Stimulated activated naive CD8-positive, alpha-beta T cell treated with anti-CD3 and anti-CD28 coated beads, Interleukin-15, Interleukin-2, amounts not matched to agents 100 ng/mL and 50 ng/mL, for 24 hours (primary cell): ENCODE measurements around the gene UPK2.
A peak's percentile ranks its signal among the peaks of the same experiment; 100 is the strongest.

Experiments used
- H3K27ac Mint-ChIP-seq: one replicate; pipeline ENCODE4 v1.8.0; 2021; ENCODE audit warnings: mild to moderate bottlenecking, mixed read lengths
- H3K27me3 Mint-ChIP-seq: one replicate; pipeline ENCODE4 v1.8.0; 2021; ENCODE audit warnings: mixed read lengths
- H3K36me3 Mint-ChIP-seq: one replicate; pipeline ENCODE4 v1.8.0; 2021; ENCODE audit warnings: low read depth, mixed read lengths
- H3K4me1 Mint-ChIP-seq: one replicate; pipeline ENCODE4 v1.8.0; 2021; ENCODE audit warnings: low read depth, mixed read lengths
- H3K4me3 Mint-ChIP-seq: one replicate; pipeline ENCODE4 v1.8.0; 2021; ENCODE audit warnings: mild to moderate bottlenecking, mixed read lengths
- H3K9me3 Mint-ChIP-seq: one replicate; pipeline ENCODE4 v1.8.0; 2021; ENCODE audit warnings: mixed read lengths

UPK2 gene

DNA sequence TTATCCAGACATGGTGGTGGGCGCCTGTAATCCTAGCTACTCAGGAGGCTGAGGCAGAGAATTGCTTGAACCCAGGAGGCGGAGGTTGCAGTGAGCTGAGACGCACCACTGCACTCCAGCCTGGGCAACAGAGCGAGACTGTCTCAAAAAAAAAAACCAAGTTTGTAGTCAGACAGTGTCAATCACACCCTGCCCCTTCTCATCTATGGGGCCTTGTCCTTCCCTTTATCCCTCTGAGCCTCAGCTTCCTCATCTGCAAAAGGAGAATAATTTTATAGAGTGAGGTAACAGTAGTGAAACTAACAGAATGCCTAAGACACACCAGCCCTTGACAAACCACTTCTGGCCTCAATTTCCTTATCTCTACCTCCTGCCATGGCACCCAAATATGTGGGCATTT is 41.1 kb upstream of the UPK2 start:
- Mint-ChIP-seq H3K4me1 (peaks cover 89% of the 10 kb centered on the region), H3K36me3 (no peaks in the 10 kb centered on the region), H3K27me3 (no peaks in the 10 kb centered on the region), H3K4me3 (peak overlapping the region; percentile 69), H3K27ac (peak overlapping the region; percentile 99), H3K9me3 (no peaks in the 10 kb centered on the region)

GRCh38 chr11:118915396-118915795 is 40.7 kb upstream of the UPK2 start:
- H3K27ac Mint-ChIP-seq = peak overlapping the region; percentile 99
- no peaks in the 10 kb centered on the region for H3K36me3 Mint-ChIP-seq
- no peaks in the 10 kb centered on the region for H3K9me3 Mint-ChIP-seq
- peak overlapping the region; percentile 69 for H3K4me3 Mint-ChIP-seq
- no peaks in the 10 kb centered on the region for H3K27me3 Mint-ChIP-seq
- H3K4me1 Mint-ChIP-seq = peaks cover 94% of the 10 kb centered on the region

DNA sequence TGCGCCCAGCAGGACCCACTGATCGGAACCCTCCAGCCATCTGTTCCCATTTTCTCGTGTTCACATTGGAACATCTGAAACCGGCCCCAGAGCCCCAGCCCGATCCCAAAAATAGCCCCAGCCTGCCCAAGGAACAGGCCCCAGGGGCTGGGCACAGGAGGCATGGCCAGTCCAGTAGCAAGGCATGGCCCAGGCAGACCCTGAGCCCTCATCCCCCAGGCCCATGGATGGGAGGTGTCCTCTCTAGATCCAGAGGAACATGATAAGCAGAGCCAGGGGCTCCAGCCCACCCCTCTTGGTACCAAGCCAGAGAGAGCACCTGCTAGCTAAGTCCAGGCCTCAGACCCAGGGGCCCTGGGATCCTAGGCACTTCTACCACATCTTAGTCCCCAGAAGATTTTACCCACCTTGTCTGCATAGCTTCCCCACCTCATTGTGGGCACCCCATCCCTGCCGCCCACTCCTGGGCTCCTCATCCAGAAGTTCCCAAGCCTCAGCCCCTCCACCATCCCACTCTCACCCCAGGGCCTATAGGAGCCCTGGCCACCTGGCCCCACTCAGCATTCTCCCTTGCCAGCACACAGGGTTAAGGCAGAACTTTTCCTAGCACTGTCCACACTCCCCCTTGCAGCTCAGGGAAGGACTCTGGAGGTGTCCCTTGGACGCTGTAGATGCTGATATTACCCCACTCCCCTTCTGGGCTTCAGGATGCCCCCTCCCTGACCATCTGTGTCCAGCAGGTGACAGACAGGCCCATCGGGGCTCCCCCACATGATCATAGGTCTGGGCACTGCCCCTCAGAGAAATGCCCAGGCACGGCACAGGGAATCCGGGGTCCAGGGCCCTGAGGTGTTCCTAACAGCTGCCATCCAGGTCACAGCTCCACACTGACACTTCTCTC is 39.9 kb upstream of the UPK2 start:
- H3K4me3 Mint-ChIP-seq = no peak overlapping the region
- peaks cover 95% of the 10 kb centered on the region for H3K4me1 Mint-ChIP-seq
- no peaks in the 10 kb centered on the region for H3K27me3 Mint-ChIP-seq
- no peaks in the 10 kb centered on the region for H3K9me3 Mint-ChIP-seq
- peak overlapping the region; percentile 99 for H3K27ac Mint-ChIP-seq
- no peaks in the 10 kb centered on the region for H3K36me3 Mint-ChIP-seq

DNA sequence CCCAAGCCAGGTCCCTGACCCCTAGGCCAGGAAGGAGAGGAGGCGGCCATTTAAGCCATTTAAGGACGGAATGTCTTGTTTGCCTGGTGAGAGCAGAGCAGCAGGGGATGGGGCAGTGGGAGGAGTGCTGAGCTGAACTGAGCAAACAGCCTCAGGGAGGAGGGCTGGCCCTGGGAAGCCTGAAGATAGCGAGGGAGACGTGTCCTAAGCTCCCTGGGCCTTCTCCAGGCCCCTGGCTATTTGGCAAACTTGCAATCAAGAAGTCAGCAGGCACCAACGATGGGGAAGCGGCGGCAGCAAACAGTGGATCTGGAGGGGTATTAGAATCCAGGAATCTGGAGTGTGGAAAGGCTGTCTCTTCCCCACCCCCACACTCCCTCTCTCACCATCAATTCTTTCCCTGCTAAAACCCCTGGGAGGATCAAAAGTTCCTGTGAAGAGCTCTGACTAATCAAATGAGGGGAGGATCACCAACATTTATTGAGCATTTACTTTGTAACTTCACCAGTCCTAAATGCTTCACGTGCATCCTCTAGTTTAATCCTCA is 39.2 kb upstream of the UPK2 start:
- H3K4me3 Mint-ChIP-seq = peak overlapping the region; percentile 92
- H3K27me3 Mint-ChIP-seq = no peaks in the 10 kb centered on the region
- H3K27ac Mint-ChIP-seq = peak overlapping the region; percentile 99
- H3K9me3 Mint-ChIP-seq = no peaks in the 10 kb centered on the region
- no peaks in the 10 kb centered on the region for H3K36me3 Mint-ChIP-seq
- peaks cover 91% of the 10 kb centered on the region for H3K4me1 Mint-ChIP-seq

- Mint-ChIP-seq H3K4me1 (peaks cover 85% of the 10 kb centered on the region), H3K27ac (peak overlapping the region; percentile 99), H3K4me3 (peak overlapping the region; percentile 92), H3K27me3 (no peaks in the 10 kb centered on the region), H3K36me3 (no peaks in the 10 kb centered on the region), H3K9me3 (no peaks in the 10 kb centered on the region)
Observed at GRCh38 chr11:118917481-118918127, 38.5 kb upstream of the UPK2 start.

- Mint-ChIP-seq H3K27ac (peak overlapping the region; percentile 99), H3K27me3 (no peaks in the 10 kb centered on the region), H3K4me3 (peak overlapping the region; percentile 92), H3K9me3 (no peaks in the 10 kb centered on the region), H3K4me1 (peaks cover 85% of the 10 kb centered on the region), H3K36me3 (no peaks in the 10 kb centered on the region)
Observed at GRCh38 chr11:118918128-118918685, 37.9 kb upstream of the UPK2 start.

GRCh38 chr11:118918686-118919280 is 37.3 kb upstream of the UPK2 start:
- peaks cover 86% of the 10 kb centered on the region for H3K4me1 Mint-ChIP-seq
- no peaks in the 10 kb centered on the region for H3K9me3 Mint-ChIP-seq
- no peaks in the 10 kb centered on the region for H3K36me3 Mint-ChIP-seq
- H3K4me3 Mint-ChIP-seq = peak overlapping the region; percentile 92
- H3K27ac Mint-ChIP-seq = peak overlapping the region; percentile 99
- no peaks in the 10 kb centered on the region for H3K27me3 Mint-ChIP-seq

DNA sequence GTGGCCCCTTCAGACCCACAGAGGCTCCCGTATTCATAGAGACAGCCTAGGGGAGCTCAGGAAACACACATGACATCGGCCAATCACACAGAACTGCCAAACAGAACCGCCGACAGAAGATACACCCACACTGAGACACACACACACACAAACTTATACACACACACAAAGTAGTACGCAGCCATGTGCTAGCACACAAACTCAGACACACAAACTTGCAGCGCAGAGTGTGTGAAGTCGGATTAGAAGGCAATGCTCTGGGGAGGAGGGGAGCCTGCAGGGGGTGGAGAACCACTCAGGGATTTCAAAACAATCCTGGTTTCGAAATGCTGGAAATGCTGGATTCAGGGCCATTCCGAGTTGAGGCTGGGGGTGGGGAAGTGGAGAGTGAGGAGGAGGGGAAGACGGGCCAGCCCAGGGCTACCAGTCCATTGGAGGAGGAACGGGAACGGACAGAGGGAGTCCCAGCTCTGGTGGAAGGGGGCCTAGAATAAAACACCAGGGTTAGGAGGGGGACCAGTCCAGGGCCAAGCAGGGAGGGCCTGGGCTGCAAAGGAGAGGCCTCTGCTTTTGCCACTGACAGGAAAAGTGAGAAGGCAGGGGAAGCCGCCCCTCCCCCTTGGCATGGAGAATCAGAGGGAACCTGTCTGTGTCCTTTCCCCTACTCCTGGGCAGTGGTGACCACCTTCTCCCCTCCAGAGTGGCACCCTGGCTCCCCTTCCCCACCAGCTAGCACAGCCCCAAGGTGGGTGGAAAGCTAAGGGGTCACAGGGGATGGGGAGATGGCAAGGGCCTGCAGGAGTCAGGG is 34.8 kb upstream of the UPK2 start:
- Mint-ChIP-seq H3K4me1 (peaks cover 73% of the 10 kb centered on the region), H3K27me3 (no peaks in the 10 kb centered on the region), H3K27ac (peak overlapping the region; percentile 90), H3K36me3 (no peaks in the 10 kb centered on the region), H3K9me3 (no peaks in the 10 kb centered on the region), H3K4me3 (peak overlapping the region; percentile 82)

DNA sequence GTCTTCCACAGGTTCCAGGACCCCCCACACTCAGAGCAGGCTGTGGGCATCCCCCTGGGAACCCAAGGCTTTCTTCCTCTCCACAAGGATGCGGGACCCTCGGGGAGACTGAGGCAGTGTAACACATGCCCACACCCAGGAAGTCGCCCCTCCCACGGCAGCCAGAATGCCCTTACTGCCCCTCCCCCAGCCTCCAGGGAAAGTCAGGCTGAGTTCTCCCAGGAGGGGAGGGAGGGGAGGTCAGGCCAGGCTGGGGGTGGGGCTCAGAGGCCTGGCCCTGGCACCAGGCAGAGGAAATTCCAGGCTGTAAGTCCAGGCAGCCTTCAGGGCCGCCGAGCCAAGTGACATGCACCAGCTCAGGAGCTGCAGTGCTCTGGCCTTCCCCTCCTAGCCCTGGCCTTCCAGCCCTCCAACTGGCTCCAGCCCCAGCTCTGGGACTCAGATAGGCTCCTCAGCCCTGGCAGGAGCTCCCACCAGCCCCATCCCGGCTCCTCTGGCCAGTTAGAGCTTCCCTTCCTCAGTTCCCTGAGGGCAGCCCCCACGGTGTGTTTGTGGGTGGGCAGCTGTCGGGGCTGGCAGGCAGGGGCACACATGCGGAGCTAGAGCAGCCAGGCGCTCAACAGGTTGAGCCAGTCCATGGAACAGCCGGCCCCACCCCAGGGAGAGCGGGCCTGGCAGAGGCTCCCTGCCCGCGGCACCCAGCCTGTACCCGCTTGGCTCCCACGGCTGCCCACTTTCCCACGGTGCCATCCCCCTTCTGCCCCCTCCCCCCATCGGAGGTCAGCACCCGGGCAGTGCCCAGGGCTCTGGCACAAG is 34.0 kb upstream of the UPK2 start:
- Mint-ChIP-seq H3K9me3 (no peaks in the 10 kb centered on the region), H3K36me3 (no peaks in the 10 kb centered on the region), H3K4me3 (peak overlapping the region; percentile 88), H3K27ac (peak overlapping the region; percentile 90), H3K27me3 (no peaks in the 10 kb centered on the region), H3K4me1 (peaks cover 73% of the 10 kb centered on the region)

GRCh38 chr11:118922745-118923627 is 33.1 kb upstream of the UPK2 start:
- H3K4me1 Mint-ChIP-seq = peaks cover 73% of the 10 kb centered on the region
- H3K27ac Mint-ChIP-seq = peak overlapping the region; percentile 82
- H3K9me3 Mint-ChIP-seq = no peaks in the 10 kb centered on the region
- peak overlapping the region; percentile 88 for H3K4me3 Mint-ChIP-seq
- H3K36me3 Mint-ChIP-seq = no peaks in the 10 kb centered on the region
- H3K27me3 Mint-ChIP-seq = no peaks in the 10 kb centered on the region

DNA sequence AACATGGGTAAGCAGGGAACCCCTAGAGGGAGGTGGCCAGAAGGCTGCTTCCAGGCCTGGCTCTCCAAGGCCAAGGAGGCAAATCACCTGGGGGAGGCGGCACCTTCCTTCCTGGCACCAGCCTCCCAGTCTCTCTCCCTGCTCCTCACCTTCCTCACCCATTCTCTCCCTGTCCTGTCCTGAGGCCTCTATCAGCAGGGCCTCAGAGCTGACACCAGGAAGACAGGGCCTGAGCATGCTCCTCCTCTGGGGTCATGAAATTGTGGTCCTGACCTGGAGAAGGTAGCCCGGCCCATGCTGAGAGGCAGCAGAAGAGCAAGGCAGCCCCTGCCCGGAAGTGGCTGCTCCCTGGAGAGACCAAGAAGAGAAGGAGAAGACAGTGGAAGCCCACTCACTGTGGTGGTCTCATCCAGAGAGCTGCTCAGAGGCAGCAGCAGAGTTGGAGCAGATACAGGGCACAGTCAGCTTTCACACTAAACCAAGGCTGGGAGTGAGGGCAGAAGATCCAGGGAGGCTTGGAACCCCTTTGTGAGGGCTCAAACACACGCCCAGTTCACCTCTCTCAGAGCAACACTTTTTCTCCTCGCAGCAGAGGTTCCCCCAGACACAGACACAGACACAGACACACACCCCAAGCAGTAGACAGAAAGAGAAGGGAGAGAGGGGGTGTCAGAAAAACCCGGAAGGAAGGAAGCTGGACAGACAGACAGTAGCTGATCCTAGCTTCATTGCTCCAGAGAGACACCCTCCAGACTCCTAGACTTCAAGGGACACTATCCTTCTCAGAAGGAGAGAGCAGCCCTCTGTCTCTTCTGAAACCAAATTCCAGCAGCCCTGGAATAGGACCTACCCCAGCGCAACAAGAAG is 32.1 kb upstream of the UPK2 start:
- H3K36me3 Mint-ChIP-seq = no peaks in the 10 kb centered on the region
- H3K4me1 Mint-ChIP-seq = peaks cover 73% of the 10 kb centered on the region
- peak overlapping the region; percentile 82 for H3K27ac Mint-ChIP-seq
- H3K9me3 Mint-ChIP-seq = no peaks in the 10 kb centered on the region
- no peaks in the 10 kb centered on the region for H3K27me3 Mint-ChIP-seq
- peak overlapping the region; percentile 88 for H3K4me3 Mint-ChIP-seq
